ENCODE results near the gene NKG7. TPM values are rescaled to one million over a fixed set of nuclear protein-coding genes. Genes with fewer than 3 reads are reported as not detected.

The NKG7 gene
- total and polyA plus RNA-seq, 4 experiments from 2014 or later, result 2.7 to 44.3 (median 19.6) TPM

GRCh38 chr19:51338563-51339312 lies 33.7 kb downstream of the NKG7 start:
- H3K36me3 Mint-ChIP-seq, result no peaks in the 10 kb centered on the region
- Histone ChIP-seq H3K27ac (ENCODE audit: low read depth, low read length) (no peak overlapping the region), H3K36me3 (ENCODE audit: insufficient read depth, low read length) (no peaks in the 10 kb centered on the region), H3K4me3 (ENCODE audit: low read length in 2 of 2) (peak overlapping the region; percentile 70 to 77), H3K4me1 (ENCODE audit: insufficient read depth, low read length) (peaks cover 15% of the 10 kb centered on the region), H3K9me3 (ENCODE audit: control insufficient read depth in 1 of 2, low read length in 2 of 2) (no peaks in the 10 kb centered on the region), H3K27me3 (ENCODE audit: insufficient read depth, low read length) (no peaks in the 10 kb centered on the region)
- peaks cover 0 to 3% of the 10 kb centered on the region in 2 donors for H3K27me3 Mint-ChIP-seq
- DNase-seq, result peak; percentile 80 to 86 (median 82)
- peak overlapping the region; percentile 78 to 92 (median 88) for H3K4me3 Mint-ChIP-seq
- intact Hi-C loops (cut with micrococcal nuclease), result loop anchor here (1.0 kb wide), 6 partner anchors 29 to 177 kb away; no protein-coding TSS in a partner anchor
- no peaks in the 10 kb centered on the region for H3K9me3 Mint-ChIP-seq
- peak overlapping the region; percentile 18 to 84 (median 57) for H3K27ac Mint-ChIP-seq
- peaks cover 12 to 27% (median 19%) of the 10 kb centered on the region in 4 donors for H3K4me1 Mint-ChIP-seq
- ChIA-PET POLR2A (ENCODE audit: partially characterized antibody) (interaction anchor here (0.6 to 2.1 kb wide), 2 partner anchors 29 to 66 kb away, joined by 3 to 10 read pairs; partner anchors contain the start of gene CLDND2), CTCF (ENCODE audit: partially characterized antibody) (interaction anchor here (0.7 to 1.7 kb wide), 20 partner anchors 10 to 439 kb away, joined by 3 to 8 read pairs (median 4); partner anchors contain the start of genes NKG7 and SIGLEC10)

GRCh38 chr19:51337861-51338562 lies 34.4 kb downstream of the NKG7 start:
- intact Hi-C loops (cut with micrococcal nuclease), result loop anchor here (1.0 kb wide), 1 partner anchor 177 kb away; no protein-coding TSS in a partner anchor
- H3K36me3 ChIP-seq (ENCODE audit: insufficient read depth, low read length), result no peaks in the 10 kb centered on the region
- H3K27ac ChIP-seq (ENCODE audit: low read depth, low read length), result no peak overlapping the region
- H3K4me3 ChIP-seq (ENCODE audit: low read length in 2 of 2), result no peak overlapping the region
- Mint-ChIP-seq H3K27me3 (peaks cover 0 to 4% of the 10 kb centered on the region in 2 donors), H3K9me3 (no peaks in the 10 kb centered on the region), H3K27ac (peak overlapping the region in 1 of 7 donors; percentile 84), H3K4me1 (peaks cover 12 to 27% (median 18%) of the 10 kb centered on the region in 4 donors), H3K36me3 (no peaks in the 10 kb centered on the region), H3K4me3 (peak overlapping the region in 6 of 8 donors; percentile 67 to 90 (median 85))
- ChIA-PET POLR2A (ENCODE audit: partially characterized antibody) (interaction anchor here (2.1 kb wide), 1 partner anchor 30 kb away, joined by 10 read pairs; the partner anchor contains the start of gene CLDND2), CTCF (ENCODE audit: partially characterized antibody) (interaction anchor here (0.7 to 1.2 kb wide), 14 partner anchors 9 to 440 kb away, joined by 3 to 8 read pairs (median 4); partner anchors contain the start of genes NKG7 and SIGLEC10)
- H3K4me1 ChIP-seq (ENCODE audit: insufficient read depth, low read length), result peaks cover 15% of the 10 kb centered on the region
- H3K27me3 ChIP-seq (ENCODE audit: insufficient read depth, low read length), result no peaks in the 10 kb centered on the region
- no peak for DNase-seq
- H3K9me3 ChIP-seq (ENCODE audit: control insufficient read depth in 1 of 2, low read length in 2 of 2), result no peaks in the 10 kb centered on the region

GRCh38 chr19:51337141-51337860 lies 35.2 kb downstream of the NKG7 start:
- no peak for DNase-seq
- CTCF ChIA-PET (ENCODE audit: partially characterized antibody), result interaction anchor here (0.7 to 1.2 kb wide), 8 partner anchors 22 to 320 kb away, joined by 3 to 8 read pairs (median 6); no protein-coding TSS in a partner anchor
- H3K27ac Mint-ChIP-seq, result no peak overlapping the region
- H3K4me1 ChIP-seq (ENCODE audit: insufficient read depth, low read length), result peaks cover 15% of the 10 kb centered on the region
- H3K36me3 Mint-ChIP-seq, result no peaks in the 10 kb centered on the region
- no peak overlapping the region for H3K27ac ChIP-seq (ENCODE audit: low read depth, low read length)
- intact Hi-C loops (cut with micrococcal nuclease), result no loop called here
- no peaks in the 10 kb centered on the region for H3K36me3 ChIP-seq (ENCODE audit: insufficient read depth, low read length)
- no peaks in the 10 kb centered on the region for H3K9me3 Mint-ChIP-seq
- H3K4me3 Mint-ChIP-seq, result no peak overlapping the region
- POLR2A ChIA-PET (ENCODE audit: partially characterized antibody), result interaction anchor here (2.1 kb wide), 1 partner anchor 31 kb away, joined by 10 read pairs; the partner anchor contains the start of gene CLDND2
- peaks cover 9 to 27% (median 17%) of the 10 kb centered on the region in 4 donors for H3K4me1 Mint-ChIP-seq
- H3K4me3 ChIP-seq (ENCODE audit: low read length in 2 of 2), result no peak overlapping the region
- no peaks in the 10 kb centered on the region for H3K9me3 ChIP-seq (ENCODE audit: control insufficient read depth in 1 of 2, low read length in 2 of 2)
- peaks cover 0 to 4% of the 10 kb centered on the region in 2 donors for H3K27me3 Mint-ChIP-seq
- H3K27me3 ChIP-seq (ENCODE audit: insufficient read depth, low read length), result no peaks in the 10 kb centered on the region

GRCh38 chr19:51333836-51334460 lies 38.5 kb downstream of the NKG7 start:
- intact Hi-C loops (cut with micrococcal nuclease), result no loop called here

GRCh38 chr19:51331716-51332115 lies 40.7 kb downstream of the NKG7 start:
- intact Hi-C loops (cut with micrococcal nuclease), result no loop called here
- ChIA-PET CTCF (ENCODE audit: partially characterized antibody) (no interaction called here), POLR2A (ENCODE audit: partially characterized antibody) (no interaction called here)
- peaks cover 4 to 16% (median 5%) of the 10 kb centered on the region in 4 donors for H3K4me1 Mint-ChIP-seq
- no peak for DNase-seq
- H3K36me3 Mint-ChIP-seq, result peaks cover 0 to 9% of the 10 kb centered on the region in 2 donors
- Histone ChIP-seq H3K9me3 (ENCODE audit: control insufficient read depth in 1 of 2, low read length in 2 of 2) (no peaks in the 10 kb centered on the region), H3K4me3 (ENCODE audit: low read length in 2 of 2) (no peak overlapping the region), H3K36me3 (ENCODE audit: insufficient read depth, low read length) (no peaks in the 10 kb centered on the region), H3K4me1 (ENCODE audit: insufficient read depth, low read length) (peaks cover 9% of the 10 kb centered on the region), H3K27ac (ENCODE audit: low read depth, low read length) (no peak overlapping the region), H3K27me3 (ENCODE audit: insufficient read depth, low read length) (peaks cover 13% of the 10 kb centered on the region)
- H3K27ac Mint-ChIP-seq, result no peak overlapping the region
- H3K4me3 Mint-ChIP-seq, result no peak overlapping the region
- peaks cover 15 to 27% of the 10 kb centered on the region in 2 donors for H3K27me3 Mint-ChIP-seq
- peaks cover 0 to 5% (median 1%) of the 10 kb centered on the region in 8 donors for H3K9me3 Mint-ChIP-seq

More at GRCh38 chr19:51333836-51334460, 38.5 kb downstream of the NKG7 start:
- peaks cover 7% of the 10 kb centered on the region for H3K4me1 ChIP-seq (ENCODE audit: insufficient read depth, low read length)
- H3K36me3 ChIP-seq (ENCODE audit: insufficient read depth, low read length), result no peaks in the 10 kb centered on the region
- no peak overlapping the region for H3K4me3 Mint-ChIP-seq
- H3K27ac Mint-ChIP-seq, result no peak overlapping the region
- CTCF ChIA-PET (ENCODE audit: partially characterized antibody), result no interaction called here
- no peak overlapping the region for H3K4me3 ChIP-seq (ENCODE audit: low read length in 2 of 2)
- no peaks in the 10 kb centered on the region for H3K27me3 ChIP-seq (ENCODE audit: insufficient read depth, low read length)
- peaks cover 7 to 22% of the 10 kb centered on the region in 2 donors for H3K27me3 Mint-ChIP-seq
- peaks cover 3 to 11% (median 6%) of the 10 kb centered on the region in 4 donors for H3K4me1 Mint-ChIP-seq
- no peaks in the 10 kb centered on the region for H3K9me3 ChIP-seq (ENCODE audit: control insufficient read depth in 1 of 2, low read length in 2 of 2)
- peaks cover 0 to 9% of the 10 kb centered on the region in 2 donors for H3K36me3 Mint-ChIP-seq
- peaks cover 0 to 5% (median 1%) of the 10 kb centered on the region in 8 donors for H3K9me3 Mint-ChIP-seq
- POLR2A ChIA-PET (ENCODE audit: partially characterized antibody), result no interaction called here
- DNase-seq, result no peak
- no peak overlapping the region for H3K27ac ChIP-seq (ENCODE audit: low read depth, low read length)

GRCh38 chr19:51331193-51331592 lies 41.3 kb downstream of the NKG7 start:
- Mint-ChIP-seq H3K9me3 (peaks cover 0 to 5% (median 1%) of the 10 kb centered on the region in 8 donors), H3K27me3 (peaks cover 17 to 27% of the 10 kb centered on the region in 2 donors), H3K27ac (no peak overlapping the region), H3K36me3 (peaks cover 0 to 9% of the 10 kb centered on the region in 2 donors), H3K4me1 (peaks cover 4 to 16% (median 5%) of the 10 kb centered on the region in 4 donors), H3K4me3 (no peak overlapping the region)
- no peak for DNase-seq
- POLR2A ChIA-PET (ENCODE audit: partially characterized antibody), result no interaction called here
- Histone ChIP-seq H3K4me3 (ENCODE audit: low read length in 2 of 2) (no peak overlapping the region), H3K9me3 (ENCODE audit: control insufficient read depth in 1 of 2, low read length in 2 of 2) (no peaks in the 10 kb centered on the region), H3K4me1 (ENCODE audit: insufficient read depth, low read length) (peaks cover 9% of the 10 kb centered on the region), H3K27me3 (ENCODE audit: insufficient read depth, low read length) (peaks cover 13% of the 10 kb centered on the region), H3K36me3 (ENCODE audit: insufficient read depth, low read length) (no peaks in the 10 kb centered on the region), H3K27ac (ENCODE audit: low read depth, low read length) (no peak overlapping the region)
- CTCF ChIA-PET (ENCODE audit: partially characterized antibody), result no interaction called here
- intact Hi-C loops (cut with micrococcal nuclease), result no loop called here
